DND-41 (cell line): Measurements from ENCODE around the gene CACNA1F.

Experiments
- EZH2 ChIP-seq: IDR thresholded peaks from 3 replicates; pipeline ENCODE4 v1.6.1; 2012; ENCODE audit warnings: borderline replicate concordance, low read depth, mild to moderate bottlenecking, moderate library complexity, low read length, inconsistent platforms; ENCODE audit not compliant: severe bottlenecking
- TF ChIP-seq, protein P1 (sequence below): IDR thresholded peaks from 2 replicates; pipeline ENCODE4 v1.5.1; 2012; ENCODE audit warnings: borderline replicate concordance, low read length, moderate library complexity, mild to moderate bottlenecking; ENCODE audit not compliant: poor library complexity, severe bottlenecking; ENCODE audit errors: extremely low read depth

DNA sequence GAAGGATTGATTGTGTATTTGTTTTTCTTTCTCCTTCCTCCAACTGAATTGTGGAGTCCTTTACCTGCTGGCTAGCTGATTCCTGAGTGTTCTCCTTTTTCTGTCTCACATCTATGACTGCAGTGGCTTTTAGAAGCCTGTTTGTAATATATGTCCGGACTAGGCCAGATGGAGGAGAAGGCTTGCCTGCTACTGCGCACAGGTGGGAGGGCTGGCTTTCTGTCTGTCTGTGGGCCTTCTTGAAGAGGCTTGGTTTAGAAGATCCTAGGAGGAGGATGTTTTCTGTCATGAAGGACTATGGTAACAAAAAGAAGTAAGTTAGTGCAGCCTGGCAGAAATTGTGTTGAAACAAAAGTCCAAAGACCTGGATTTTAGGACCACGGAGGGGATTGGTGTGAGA lies 44.9 kb upstream of the CACNA1F start:
- TF ChIP-seq, protein P1, sequence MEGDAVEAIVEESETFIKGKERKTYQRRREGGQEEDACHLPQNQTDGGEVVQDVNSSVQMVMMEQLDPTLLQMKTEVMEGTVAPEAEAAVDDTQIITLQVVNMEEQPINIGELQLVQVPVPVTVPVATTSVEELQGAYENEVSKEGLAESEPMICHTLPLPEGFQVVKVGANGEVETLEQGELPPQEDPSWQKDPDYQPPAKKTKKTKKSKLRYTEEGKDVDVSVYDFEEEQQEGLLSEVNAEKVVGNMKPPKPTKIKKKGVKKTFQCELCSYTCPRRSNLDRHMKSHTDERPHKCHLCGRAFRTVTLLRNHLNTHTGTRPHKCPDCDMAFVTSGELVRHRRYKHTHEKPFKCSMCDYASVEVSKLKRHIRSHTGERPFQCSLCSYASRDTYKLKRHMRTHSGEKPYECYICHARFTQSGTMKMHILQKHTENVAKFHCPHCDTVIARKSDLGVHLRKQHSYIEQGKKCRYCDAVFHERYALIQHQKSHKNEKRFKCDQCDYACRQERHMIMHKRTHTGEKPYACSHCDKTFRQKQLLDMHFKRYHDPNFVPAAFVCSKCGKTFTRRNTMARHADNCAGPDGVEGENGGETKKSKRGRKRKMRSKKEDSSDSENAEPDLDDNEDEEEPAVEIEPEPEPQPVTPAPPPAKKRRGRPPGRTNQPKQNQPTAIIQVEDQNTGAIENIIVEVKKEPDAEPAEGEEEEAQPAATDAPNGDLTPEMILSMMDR = no peak
- no peak for TF ChIP-seq EZH2
